Stimulated activated CD4-positive, alpha-beta T cell treated with anti-CD3 and anti-CD28 coated beads, TNF-alpha, amount 100 ng/mL, for 4 hours (primary cell): ENCODE data around the gene ZFP36L1.

Source experiments
- DNase-seq, 3 experiments: peaks; one replicate each; pipeline ENCODE4 v3.0.0-alpha.2; 2020; ENCODE audit warnings: low read depth in 3 of 3

Gene ZFP36L1

GRCh38 chr14:68762953-68763764 lies 29.7 kb downstream of the ZFP36L1 start:
- DNase-seq, result no peak

GRCh38 chr14:68761391-68761790 lies 31.5 kb downstream of the ZFP36L1 start:
- no peak for DNase-seq

- no peak for DNase-seq
Measured at GRCh38 chr14:68760761-68761160, 32.1 kb downstream of the ZFP36L1 start.

GRCh38 chr14:68759937-68760336 lies 32.9 kb downstream of the ZFP36L1 start:
- DNase-seq, result no peak

- DNase-seq, result no peak
Measured at GRCh38 chr14:68759017-68759560, 33.8 kb downstream of the ZFP36L1 start.

- no peak for DNase-seq
Measured at GRCh38 chr14:68758301-68758700, 34.6 kb downstream of the ZFP36L1 start.

GRCh38 chr14:68757618-68758081 lies 35.2 kb downstream of the ZFP36L1 start:
- DNase-seq, result no peak

GRCh38 chr14:68756734-68757133 lies 36.1 kb downstream of the ZFP36L1 start:
- no peak for DNase-seq

GRCh38 chr14:68756000-68756481 lies 36.8 kb downstream of the ZFP36L1 start:
- DNase-seq, result no peak

- DNase-seq, result no peak
Measured at GRCh38 chr14:68755016-68755353, 37.9 kb downstream of the ZFP36L1 start.

GRCh38 chr14:68753690-68754089 lies 39.2 kb downstream of the ZFP36L1 start:
- DNase-seq, result no peak

- DNase-seq, result no peak
Measured at GRCh38 chr14:68752271-68753006, 40.4 kb downstream of the ZFP36L1 start.

- no peak for DNase-seq
Measured at GRCh38 chr14:68749487-68750475, 43.1 kb downstream of the ZFP36L1 start.

GRCh38 chr14:68748691-68749090 lies 44.2 kb downstream of the ZFP36L1 start:
- no peak for DNase-seq

GRCh38 chr14:68748260-68748659 lies 44.6 kb downstream of the ZFP36L1 start:
- no peak for DNase-seq

GRCh38 chr14:68747393-68747792 lies 45.5 kb downstream of the ZFP36L1 start:
- no peak for DNase-seq

GRCh38 chr14:68744613-68745012 lies 48.3 kb downstream of the ZFP36L1 start:
- DNase-seq, result no peak

- DNase-seq, result no peak
Measured at GRCh38 chr14:68741839-68742470, 50.9 kb downstream of the ZFP36L1 start.

GRCh38 chr14:68741477-68741791 lies 51.4 kb downstream of the ZFP36L1 start:
- no peak for DNase-seq

GRCh38 chr14:68740788-68741476 lies 51.9 kb downstream of the ZFP36L1 start:
- no peak for DNase-seq

GRCh38 chr14:68739701-68740100 lies 53.2 kb downstream of the ZFP36L1 start:
- DNase-seq, result no peak
